HG02763 (cell line): Measurements from ENCODE around the gene AUTS2.
"Not testable (repeated sequence)": the region's sequence is repeated elsewhere in the genome, so short reads cannot be mapped to it uniquely, and the experiment has no call there.

Source experiments
- ATAC-seq: cut with Tn5 transposase; IDR thresholded peaks from one replicate; pipeline ENCODE4 v1.9.1; 2021; ENCODE audit warnings: mild to moderate bottlenecking, moderate library complexity; ENCODE audit not compliant: unreplicated experiment

AUTS2 gene

DNA sequence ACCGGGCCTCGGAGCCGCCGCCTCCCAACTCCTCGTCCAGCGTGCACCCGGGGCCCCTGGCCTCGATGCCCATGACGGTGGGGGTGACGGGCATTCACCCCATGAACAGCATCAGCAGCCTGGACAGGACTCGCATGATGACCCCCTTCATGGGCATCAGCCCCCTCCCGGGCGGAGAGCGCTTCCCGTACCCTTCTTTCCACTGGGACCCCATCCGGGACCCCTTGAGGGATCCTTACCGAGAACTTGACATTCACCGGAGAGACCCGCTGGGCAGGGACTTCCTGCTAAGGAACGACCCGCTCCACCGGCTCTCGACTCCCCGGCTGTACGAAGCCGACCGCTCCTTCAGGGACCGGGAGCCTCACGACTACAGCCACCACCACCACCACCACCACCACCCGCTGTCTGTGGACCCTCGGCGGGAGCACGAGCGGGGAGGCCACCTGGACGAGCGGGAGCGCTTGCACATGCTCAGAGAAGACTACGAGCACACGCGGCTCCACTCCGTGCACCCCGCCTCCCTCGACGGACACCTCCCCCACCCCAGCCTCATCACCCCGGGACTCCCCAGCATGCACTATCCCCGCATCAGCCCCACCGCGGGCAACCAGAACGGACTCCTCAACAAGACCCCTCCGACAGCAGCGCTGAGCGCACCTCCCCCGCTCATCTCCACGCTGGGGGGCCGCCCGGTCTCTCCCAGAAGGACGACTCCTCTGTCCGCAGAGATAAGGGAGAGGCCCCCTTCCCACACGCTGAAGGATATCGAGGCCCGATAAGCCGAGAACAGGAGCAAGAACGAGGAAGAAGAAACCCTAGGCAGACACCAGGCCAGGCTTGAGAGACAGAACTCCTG lies 1192.2 kb downstream of the AUTS2 start:
- no peak for ATAC-seq

DNA sequence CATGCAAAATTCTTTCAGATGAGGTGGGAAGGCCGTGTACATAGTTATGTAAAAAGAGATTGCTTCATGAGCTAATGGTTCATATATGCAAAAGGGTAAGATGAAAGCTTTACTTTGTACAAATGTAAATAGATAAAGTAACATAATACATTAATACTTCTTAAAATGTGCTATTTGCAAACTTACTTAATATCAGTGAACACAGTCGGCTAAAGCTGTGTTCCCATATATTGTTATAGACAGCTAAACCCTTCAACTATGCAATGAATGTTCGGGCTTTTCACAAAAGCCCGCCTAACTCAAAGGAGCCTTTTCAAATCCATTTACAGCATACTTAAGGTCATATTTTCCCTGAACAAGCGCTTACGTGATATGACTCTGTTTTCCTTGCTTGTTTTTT lies 1193.1 kb downstream of the AUTS2 start:
- no peak for ATAC-seq

DNA sequence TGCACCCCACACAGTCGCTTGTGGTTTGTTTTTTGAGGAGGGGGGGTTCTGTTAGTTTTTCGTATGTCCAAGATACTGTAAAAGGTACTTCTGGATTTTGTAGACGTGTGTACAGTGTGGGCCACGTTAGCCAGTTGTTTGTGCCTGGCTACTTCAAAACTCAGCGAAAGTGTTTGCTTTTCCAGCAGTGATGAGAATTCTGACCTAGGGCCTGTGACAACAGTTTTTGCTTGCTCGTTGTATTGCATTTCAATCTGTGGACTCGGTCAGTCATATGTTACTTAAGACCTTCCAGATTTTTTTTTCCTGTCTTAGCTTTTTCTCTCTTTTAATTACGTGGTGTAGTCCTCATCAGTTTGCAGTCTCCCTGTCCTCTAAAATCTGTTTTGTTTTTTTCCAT lies 1194.8 kb downstream of the AUTS2 start:
- no peak for ATAC-seq

DNA sequence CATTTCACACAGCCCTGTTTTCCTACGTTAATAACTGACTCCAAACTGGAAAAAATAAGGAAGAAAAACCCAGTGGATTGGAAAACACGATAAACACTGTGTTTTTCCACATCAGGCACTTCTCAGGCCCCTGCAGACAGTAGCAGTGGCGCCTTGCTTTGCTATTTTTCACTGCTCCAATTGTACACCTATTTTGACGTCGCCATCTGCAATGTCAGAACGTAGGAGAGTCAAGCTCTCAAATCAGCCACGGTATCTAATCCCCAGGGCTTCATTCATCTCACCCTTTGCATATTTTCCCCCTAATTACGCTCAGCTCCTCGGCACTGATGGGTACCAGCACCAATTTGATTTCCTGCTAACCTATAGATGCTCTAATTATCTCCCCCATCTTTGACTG lies 1195.5 kb downstream of the AUTS2 start:
- ATAC-seq = no peak

DNA sequence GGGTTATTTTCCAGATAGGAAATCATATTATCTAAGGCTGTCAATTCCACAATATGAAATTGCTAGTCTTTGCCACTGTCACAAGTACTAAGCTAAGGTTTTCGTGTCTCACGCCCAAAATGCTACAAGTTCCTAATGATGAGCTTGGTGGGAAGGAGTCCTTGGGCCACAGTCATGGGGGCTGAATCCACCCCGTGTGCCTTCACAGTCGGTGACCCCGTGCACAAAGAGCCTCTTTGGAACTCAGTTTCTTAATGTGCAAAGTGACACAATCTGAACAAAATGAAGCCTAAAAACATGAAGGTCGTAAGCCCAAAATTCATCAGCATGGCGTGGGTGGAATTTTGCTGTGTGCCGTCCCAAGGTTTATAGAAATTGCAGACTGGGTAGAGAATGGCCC lies 1196.7 kb downstream of the AUTS2 start:
- ATAC-seq = no peak

DNA sequence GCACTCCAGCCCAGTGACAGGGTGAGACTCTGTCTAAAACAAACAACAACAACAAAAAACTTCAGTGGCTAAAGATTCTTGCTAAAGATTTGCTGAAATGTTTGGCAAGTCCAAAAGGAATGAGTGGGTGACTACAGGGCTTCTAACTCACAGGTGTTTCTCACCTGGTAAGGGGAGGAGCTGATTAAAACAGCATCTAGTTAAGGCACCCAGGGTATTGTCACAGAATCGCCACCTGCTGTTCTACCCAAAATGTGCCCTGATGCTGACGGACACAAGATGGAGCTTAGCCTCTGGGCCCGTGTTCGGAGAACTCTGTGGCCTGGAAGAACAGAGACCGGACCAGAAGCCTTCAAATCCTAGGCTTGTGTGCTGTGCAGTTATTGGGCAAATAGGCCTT lies 1197.7 kb downstream of the AUTS2 start:
- no peak for ATAC-seq

DNA sequence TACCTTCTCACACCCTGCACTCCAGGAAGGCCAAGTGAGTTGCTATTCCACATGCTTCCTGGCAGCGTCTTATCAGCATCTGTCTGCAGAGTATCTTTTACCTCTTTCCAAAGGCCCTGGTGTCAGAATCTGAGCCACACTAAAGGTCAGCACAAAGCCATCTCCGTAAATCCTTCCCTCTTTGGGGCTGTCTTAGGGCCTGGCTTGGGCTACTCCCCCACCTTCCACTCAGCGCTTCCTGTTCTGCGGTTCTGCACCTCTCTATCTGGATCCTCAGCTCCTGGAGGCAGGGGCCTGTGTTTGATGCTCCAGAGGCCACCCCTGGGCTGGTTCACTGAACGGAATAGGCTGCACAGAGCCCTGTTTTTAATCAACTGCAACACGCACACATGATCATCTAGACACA lies 1198.8 kb downstream of the AUTS2 start:
- ATAC-seq = no peak

DNA sequence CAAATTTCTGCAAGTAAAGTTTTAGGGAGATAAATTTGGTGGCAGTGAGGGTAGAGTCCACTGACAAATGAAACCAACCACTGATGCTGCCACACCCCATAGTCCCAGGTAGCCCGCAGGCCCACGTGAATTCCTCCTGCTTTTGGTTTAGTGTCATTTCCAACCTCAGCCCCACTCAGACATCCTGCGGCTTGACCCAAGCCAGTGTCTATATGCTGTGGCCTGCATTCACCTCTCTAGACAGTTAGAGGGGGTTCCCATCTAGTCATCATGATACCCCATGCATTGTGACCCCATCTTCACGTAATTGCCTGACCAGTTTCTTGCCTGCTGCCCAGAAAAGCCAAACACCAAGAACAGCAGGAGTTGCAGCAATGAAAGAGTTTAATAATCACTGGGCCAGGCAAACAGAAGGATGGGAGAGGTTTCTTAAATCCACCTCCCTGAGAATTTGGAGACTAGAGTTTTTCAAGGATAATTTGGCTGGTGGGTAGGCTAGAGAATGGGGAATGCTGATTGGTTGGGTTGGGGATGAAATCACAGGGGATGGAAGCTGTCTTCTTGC lies 1201.6 kb downstream of the AUTS2 start:
- no peak for ATAC-seq

DNA sequence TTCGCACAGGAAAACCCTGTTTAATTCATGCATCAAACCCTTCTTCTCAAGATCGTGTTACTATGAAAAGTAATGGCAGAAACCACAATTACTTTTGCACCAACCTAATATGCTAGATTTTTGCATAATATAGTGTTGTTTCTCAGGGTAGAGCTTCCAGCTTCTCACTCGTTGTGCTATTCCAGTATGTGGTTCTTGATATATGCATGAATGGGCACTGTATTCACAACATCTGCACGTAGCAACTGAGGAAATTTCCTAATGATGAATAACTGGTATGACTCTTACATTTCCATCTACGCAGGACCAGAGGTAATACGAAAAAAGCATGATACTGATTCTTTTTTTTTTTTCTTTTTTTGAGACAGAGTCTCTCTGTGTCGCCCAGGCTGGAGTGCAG lies 1207.1 kb downstream of the AUTS2 start:
- no peak for ATAC-seq

DNA sequence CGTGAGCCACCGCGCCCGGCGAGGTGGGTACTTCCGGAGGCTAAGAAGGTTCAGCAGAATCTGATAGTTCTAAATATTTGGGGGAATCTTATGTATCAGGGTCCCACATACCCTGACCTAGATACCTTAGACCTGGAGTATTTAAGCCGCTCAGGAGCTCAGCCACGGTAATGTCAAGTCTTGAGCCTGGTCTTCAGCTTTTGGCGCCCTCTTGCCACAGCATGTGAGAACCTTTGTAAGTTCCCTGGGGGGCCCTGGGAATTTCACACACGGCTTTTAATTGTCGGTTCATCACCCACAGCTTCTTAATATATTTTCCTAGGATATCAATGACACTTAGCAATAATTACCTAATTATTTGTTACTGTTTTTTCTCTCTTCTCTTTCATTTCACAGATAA lies 1209.4 kb downstream of the AUTS2 start:
- no peak for ATAC-seq

DNA sequence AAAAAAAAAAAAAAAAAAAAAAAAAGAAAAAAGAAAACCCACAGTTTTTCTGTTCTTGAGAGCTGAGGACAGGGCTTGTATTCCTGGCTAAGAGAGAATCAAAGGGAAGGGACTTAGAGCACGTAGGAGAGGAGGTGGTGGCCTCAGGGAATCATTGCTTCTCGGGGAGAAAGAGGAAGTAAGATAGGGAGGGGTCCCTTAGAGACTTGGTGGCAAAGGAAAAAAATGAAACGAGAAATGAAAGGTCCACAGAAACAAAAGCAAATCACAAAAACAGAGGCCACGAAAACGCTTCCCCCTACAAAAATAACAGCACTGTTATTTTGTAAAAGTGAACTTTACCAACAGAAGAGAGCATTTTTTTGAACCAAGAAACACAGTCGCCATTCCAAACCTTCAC lies 1210.6 kb downstream of the AUTS2 start:
- no peak for ATAC-seq

DNA sequence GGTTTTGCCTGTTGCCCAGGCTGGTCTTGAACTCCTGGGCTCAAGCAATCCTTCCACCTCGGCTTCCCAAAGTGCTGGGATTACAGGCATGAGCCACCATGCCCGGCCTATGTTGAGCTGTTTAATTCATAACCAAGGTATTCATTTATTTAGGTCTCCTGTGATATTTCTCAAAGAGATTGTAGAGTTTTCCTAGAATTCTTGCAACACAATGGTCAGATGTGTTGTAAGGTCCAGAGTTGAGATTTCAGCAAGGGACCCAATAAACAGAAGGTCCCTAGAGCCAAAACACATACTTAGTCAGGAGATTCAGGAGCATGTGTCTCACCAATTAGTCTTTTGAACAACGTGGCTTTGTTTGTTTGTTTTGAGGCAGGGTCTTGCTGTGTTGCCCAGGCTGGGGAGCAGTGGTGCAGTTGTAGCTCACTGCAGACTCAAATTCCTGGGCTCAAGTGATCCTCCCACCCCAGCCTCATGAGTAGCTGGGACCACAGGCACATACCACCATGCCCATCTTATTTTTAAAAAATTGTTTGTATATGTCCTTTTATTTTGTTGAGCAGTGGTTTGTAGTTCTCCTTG lies 1212.4 kb downstream of the AUTS2 start:
- no peak for ATAC-seq

DNA sequence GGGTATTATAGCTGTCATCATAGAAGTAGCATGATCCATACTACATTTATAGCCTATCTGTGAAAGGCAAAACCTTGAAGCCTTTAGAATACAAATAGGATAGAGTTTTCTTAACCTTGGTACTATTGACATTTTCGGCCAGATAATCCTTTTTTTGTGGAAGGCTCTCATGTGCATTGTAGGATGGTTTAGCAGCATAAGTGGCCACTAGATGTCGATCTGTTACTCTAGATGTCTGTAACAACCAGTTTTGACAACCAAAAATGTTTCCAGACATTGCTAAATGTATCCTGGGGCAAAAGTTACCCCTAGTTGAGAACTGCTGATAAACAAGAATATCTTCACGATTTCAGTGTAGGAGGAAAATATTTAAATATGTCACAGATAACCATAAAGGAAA lies 1214.2 kb downstream of the AUTS2 start:
- no peak for ATAC-seq

DNA sequence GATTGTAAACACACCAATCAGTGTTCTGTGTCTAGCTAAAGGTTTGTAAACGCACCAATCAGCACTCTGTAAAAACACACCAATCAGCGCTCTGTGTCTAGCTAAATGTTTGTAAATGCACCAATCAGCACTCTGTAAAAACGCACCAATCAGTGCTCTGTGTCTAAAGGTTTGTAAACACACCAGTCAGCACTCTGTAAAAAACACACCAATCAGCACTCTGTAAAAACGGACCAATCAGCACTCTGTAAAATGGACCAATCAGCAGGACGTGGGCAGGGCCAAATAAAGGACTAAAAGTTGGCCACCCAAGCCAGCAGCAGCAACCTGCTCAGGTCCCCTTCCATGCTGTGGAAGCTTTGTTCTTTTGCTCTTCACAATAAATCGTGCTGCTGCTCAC lies 1224.2 kb downstream of the AUTS2 start:
- ATAC-seq = not testable (repeated sequence)

DNA sequence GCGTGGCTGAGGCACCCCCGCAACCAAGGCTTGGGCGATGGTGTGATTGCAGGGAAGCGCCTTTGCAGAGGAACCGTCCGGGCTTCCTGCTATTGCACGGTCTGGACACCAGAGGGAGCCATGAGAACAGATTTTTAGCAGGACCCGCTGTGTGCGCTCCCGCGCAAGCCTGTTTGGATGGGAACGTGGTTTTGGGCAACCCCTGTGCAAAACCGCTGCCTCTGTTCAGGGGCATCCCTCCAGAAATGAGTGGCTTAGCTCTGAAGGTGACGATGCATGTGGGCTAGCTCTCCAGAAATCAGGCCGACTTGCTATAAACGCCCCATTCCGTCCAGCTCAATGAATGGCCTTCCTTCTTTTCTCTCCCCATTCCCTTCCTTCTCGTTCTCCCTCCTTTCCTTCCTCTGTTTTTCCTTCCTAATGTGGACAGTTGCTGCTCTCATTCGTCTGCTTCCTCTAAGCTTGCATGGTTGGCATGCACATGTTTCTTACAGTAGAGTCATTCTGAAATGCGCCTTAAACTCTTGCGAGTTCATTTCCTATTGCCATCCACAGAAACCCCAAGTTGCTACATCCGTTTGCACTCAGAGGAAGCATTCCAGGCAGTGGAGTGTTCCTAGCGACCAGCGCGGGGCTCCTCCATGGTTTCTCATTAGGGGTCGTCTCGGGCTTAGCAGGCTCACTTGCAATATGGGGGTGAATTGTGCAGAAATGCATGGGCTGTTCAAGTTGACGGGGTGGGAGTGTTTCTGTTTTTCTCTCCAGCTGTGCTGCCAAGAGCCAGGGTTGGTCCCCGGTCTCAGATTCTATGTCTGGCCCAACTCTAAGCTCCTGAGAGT lies 1231.2 kb downstream of the AUTS2 start:
- ATAC-seq = peak; percentile 93

DNA sequence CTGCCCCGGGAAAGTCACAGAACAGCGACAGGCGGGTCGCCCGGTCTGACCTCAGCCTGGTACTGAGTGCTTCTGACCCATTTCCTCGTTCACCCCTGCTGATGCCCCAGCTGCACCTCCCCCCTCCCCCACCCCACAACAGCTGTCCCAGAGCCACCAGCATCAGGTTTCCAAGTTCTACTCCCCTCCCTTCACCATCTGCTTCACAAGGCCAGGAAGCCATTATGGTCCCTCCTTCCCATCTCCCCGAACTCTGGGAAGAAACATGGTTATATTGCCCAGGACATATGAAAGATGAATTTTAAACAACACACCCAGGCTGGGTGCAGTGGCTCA lies 1231.8 kb downstream of the AUTS2 start:
- no peak for ATAC-seq

DNA sequence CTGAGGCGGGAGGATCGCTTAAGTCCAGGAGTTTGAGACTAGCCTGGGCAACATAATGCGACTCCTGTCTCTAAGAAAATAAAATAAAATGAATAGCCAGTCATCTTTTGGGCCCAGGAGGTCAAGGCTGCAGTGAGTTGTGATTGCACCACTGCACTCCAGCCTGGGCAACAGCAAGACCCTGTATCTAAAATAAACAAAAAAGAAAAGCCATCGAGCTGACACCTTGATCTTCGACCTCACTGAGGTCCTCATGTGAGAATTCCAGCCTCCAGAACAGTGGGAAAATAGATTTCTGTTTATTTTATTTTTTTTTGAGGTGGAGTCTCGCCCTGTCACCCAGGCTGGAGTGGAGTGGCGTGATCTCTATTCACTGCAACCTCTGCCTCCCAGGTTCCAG lies 1232.2 kb downstream of the AUTS2 start:
- ATAC-seq = no peak

DNA sequence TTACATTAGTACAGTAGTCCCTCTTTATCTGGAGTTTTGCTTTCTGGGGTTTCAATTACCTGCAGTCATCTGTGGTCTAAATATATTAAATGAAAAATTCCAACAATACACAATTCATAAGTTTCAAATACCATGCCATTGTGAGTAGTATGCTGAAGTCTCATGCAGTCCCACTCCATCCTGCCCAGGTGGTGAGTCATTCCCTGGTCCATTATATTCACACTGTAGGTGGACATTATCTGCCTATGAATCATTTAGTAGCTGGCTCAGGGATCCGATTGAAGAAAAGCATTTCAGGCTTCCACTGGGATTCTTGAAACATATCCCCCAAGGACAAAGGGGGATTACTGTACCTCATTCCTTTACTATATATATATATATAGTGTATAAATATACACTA lies 1235.5 kb downstream of the AUTS2 start:
- ATAC-seq = no peak

DNA sequence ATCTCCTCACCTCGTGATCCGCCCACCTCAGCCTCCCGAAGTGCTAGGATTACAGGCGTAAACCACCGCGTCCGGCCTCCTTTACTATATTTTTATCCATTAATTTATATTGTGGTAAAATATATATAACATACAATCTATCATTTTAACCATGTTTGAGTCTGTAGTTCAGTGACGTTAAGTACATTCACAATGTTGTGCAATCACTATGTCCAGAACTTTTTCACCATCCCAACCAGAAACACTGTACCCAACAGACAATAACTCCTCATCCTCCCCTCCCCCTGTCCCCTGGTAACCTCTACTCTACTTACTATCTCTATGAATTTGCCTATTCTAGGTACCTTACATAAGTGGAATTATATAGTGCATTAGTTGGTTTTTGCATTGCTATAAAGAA lies 1236.1 kb downstream of the AUTS2 start:
- no peak for ATAC-seq

DNA sequence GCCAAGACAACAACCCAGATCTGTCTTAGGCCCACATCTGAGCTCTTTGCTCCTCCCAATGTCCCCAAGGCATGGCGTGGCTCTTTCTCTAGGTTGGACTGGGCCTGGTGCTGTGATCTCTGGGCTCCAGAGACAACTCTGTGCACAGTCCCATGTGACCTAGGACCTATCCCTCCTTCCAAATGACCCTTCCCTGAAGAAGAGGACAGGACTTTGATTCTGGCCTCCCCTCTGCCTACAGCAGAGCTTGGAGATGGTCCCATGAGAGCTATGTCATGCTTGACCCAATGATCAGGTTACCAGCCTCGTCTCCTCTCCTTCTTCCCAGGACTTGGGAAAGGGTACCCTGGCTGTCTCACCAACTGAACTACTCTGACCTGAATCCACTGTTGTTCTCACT lies 1237.4 kb downstream of the AUTS2 start:
- ATAC-seq = no peak

DNA sequence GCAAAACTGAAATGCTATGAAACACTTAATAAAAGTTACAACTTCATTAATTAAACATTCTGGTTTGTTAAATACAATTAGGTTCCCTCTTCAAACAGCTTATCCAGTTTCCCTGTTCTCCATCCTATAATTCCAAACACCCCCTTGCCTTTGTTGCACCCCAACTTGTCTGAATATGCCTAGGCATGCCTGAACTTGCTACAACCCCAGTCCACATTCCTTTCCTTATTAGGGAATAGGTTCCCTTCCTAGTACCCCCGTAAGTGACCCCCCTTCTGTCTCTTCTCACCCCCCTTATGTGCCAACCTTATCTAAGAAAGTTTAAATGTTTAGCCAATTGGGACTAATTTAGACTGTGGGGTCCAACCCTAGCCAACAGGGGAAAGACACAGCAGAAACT lies 1238.0 kb downstream of the AUTS2 start:
- ATAC-seq = no peak

DNA sequence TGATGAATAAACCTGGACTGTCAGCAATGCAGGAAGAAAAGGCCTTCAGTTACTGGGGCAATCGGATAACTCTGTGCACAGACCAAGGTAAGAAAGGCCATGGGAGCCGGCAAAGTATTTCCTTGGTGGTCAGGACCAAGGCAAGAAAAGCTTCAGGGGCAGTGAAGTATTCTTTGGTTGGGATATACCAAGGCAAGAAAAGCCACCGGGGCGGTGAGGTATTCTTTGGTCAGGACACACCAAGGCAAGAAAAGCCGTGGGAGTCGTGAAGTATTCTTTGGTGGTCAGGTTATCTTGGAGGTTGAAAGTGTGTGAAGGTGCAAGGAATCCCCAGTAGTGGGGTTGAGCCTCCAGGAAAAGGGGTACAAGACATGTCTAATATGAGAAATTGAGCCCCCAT lies 1238.7 kb downstream of the AUTS2 start:
- ATAC-seq = no peak
